GM18909 (cell line): ENCODE measurements around the gene SATB2.

Source experiments
- ATAC-seq: cut with Tn5 transposase; IDR thresholded peaks from one replicate; pipeline ENCODE4 v1.9.1; 2021; ENCODE audit warnings: mild to moderate bottlenecking; ENCODE audit not compliant: unreplicated experiment, poor library complexity

Gene SATB2

DNA sequence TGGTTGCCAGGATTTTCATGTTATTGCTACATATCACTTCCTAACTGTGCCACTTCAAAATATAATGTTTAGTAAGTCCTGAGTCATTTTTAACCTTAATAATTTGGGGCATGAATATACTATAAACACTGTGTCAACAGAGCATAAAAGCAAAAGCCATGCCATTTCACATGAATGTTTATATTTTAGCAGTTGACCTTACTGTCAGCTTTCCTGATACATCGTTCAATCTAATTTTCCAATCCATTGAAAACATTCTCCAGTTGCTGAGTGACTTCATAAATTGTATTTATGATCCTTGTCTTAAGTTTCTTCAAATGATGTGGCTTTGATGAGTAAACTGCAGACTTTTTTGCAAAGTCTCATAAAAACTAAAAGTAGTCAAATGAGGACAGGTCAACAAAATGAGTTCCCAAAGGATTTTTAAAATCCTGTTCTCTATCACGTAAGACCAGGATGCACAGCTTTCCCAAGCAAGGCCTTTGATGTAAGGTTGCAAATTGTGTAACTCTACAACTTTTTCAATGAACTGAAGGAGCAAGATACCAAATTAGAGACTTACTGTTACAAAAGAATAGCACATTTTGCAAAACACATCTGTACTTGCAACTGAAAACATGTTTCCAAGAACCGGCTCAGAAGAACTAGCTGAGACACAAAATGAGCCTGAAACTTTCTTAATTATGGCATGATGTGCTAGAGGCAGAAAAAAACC lies 117.7 kb downstream of the SATB2 start:
- no peak for ATAC-seq

DNA sequence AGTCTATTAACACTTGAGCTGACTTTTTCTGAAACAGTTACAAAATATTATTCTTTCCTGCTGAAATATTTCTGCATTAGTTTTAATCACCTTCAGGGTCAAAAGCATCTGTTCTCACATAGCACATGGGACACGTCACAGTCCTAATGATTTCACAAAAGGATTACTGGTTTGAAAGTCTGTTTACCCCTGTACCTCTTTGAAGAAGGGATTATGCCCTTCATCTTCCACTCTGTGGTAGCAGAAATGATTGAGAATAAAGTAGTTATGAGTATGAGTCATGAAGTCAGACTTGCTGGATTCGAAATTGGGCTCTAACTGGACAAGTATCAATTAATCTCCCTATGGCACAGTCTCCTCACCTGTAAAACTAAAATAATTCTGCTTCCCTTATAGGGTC lies 121.2 kb downstream of the SATB2 start:
- ATAC-seq, result no peak

DNA sequence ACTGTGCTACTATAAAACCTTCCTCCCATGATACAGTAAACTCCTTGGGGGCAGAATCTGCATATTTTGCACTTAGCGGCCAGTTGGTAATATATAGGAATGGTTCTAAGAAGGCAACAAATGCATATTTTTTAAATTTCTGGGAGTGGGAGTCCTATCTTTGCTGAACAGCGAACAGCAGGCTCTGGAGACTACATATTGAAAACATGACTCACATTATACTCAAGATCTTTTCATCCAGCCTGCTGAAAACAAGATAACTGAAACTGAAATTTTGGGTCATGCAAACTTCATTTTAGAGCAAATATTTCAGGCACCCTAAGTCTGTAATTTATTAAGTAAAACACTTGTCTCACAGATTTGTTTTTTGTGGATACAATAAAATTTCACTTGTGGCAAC lies 122.2 kb downstream of the SATB2 start:
- no peak for ATAC-seq

DNA sequence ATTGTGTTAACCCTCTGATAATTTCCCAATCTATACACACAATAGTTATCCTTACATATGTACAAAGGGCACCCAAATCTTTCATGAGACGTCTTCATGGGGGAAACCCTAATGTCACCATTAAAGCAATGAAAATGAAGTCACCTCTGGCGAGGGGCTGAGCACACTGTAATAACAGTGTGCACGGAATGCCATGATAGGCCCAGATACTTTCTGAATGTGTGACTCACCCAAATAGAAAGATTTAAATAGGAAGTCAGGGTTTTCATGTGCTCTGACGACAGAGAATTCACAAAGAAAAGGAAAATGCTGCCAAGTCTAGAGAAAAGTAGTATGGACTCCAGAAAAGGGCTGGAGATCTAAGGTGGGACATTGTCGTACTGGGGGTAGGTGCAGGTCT lies 128.3 kb downstream of the SATB2 start:
- ATAC-seq, result no peak

DNA sequence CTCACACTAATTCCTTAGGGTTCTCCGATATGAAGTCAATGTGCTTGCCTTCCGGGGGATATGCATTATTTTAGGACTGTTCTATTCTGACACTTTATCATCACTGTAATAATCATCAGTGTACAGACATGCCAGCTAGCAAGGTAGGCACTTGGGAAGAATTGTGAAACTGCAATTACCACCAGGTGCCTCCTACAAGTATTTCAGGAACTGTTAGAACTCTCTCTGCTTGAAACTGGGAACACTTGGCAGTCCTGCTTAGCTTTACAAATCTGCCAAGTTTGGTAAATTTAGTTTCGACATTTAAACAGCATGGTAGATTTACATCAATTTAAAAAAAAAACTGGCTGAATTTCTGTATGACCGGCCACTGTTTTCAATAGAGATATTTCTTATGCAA lies 128.7 kb downstream of the SATB2 start:
- no peak for ATAC-seq

DNA sequence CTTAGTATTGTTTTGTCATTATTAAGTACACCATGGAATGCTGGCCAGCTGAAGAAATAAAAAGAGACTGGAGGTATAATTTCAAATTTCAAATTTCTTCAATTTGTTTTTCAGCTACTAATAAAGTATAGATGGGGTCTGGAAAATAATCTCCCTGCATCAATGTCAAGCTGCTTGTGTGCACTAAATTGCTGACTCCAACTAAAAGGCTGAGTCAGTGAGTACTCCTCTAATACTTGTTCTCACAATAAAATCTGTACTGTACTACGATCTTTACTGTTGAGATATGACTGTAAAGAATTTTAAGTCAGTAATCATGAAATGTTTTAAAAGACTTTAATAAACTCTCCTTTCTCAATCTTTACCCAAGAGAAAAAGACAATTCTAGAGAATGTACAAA lies 131.9 kb downstream of the SATB2 start:
- no peak for ATAC-seq

DNA sequence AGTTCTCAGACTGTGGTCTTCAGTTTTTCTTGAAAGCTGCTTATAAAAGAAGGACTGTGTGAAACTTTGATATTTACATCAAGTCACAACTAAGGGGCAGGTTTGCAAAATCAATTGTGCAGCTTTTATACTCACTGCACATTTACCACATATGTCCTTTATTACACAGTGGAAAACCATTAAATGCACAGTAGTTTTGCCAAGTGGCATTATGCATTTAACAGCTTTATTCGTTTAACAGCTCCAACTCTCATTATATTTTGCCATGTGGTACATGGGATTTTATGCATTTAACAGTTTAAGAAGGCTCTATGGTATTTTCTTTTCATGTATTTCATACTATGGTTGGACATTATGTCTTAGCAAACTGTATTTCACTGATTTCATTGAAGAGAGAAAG lies 135.6 kb downstream of the SATB2 start:
- no peak for ATAC-seq

DNA sequence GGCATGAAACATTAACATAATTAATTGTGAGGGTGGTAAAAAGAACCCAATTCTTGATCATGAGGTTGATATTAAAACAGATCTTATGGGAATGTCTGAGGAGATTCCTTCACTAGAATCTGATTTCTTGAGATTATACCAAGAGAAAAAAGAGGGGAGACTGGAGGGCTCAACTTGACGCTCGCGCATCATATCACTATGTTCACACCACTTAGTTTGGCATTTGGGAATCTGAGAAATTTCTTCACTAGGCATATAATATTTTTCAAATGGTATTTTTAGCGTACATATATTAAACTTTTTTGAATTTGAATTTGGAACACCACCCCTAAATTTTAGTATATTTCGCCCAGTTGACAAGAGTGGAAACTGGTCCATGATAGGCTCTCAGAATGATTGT lies 140.1 kb downstream of the SATB2 start:
- no peak for ATAC-seq

DNA sequence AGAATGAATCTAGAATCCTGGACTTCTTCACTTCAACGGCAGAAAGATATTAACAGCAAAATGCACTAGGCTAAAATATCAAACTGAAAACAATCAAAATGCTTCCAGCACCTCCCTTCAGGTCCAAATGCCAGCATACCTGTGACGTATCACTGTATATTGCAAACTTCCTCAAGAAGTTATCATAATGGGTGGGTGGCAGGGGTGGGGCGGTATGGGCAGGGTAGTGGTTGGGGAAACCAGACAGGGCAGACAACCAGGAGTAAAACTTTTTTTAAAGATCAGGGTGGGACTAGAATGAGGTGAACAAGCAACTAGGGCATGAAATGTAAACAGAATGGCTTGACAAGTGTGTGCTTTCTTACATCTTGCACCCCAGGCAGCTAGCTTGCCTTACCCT lies 140.9 kb downstream of the SATB2 start:
- ATAC-seq, result no peak

DNA sequence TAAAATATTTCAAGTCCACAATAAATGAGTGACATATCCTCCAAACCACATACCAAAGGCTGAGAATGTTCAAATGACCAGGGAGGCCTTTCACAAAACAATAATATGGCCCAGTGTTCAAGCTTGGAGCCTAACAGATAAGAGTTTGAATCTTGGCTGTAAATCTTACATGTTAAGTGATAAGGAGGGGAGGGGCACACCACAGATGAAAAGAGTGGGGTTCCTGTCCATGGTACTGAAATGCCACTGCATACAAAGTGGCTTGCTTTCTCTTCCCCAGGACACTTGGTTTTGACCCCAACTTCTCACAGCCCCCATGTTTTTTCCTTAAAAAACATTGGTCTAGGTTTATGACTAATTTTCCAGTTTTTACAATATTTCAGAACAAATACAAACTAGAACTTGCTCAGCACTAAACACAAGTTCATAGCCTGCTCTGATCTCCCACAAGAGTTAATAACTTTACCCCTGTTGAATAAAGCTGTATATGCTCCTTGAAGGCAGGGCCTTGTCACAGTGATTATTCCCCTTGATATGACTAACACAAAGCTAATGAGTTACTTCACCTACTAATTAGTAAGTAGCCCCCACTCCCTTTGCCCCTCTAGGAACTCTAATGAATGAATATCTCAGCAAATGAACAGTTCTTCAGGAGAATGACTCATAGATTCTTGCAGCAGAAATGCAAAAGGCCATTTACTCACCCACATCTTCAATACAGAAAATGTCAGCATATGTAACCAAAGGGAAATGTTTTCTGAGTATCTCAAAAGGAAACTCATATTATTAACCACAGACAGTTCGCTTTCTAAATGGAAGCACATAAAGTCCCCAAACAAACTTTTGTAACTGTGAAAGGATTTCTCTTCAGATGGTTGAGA lies 142.2 kb downstream of the SATB2 start:
- no peak for ATAC-seq

DNA sequence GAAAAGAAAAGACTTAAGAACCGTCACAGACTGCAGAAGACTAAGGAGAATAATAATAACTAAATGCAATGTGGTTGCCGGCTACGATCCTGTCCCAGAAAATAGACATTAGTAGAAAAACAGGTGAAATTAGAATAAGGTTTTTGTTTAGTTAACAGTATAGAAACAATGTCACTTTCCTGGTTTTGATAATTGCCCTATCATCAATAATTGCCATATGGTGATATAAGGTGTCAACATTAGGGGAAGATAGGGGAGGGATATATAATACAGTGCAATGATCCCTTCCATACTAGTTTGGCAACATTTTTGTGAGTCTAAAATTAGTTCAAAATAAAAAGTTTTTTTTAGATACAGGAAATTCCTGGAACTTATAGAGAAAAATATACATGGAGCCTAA lies 144.8 kb downstream of the SATB2 start:
- no peak for ATAC-seq

DNA sequence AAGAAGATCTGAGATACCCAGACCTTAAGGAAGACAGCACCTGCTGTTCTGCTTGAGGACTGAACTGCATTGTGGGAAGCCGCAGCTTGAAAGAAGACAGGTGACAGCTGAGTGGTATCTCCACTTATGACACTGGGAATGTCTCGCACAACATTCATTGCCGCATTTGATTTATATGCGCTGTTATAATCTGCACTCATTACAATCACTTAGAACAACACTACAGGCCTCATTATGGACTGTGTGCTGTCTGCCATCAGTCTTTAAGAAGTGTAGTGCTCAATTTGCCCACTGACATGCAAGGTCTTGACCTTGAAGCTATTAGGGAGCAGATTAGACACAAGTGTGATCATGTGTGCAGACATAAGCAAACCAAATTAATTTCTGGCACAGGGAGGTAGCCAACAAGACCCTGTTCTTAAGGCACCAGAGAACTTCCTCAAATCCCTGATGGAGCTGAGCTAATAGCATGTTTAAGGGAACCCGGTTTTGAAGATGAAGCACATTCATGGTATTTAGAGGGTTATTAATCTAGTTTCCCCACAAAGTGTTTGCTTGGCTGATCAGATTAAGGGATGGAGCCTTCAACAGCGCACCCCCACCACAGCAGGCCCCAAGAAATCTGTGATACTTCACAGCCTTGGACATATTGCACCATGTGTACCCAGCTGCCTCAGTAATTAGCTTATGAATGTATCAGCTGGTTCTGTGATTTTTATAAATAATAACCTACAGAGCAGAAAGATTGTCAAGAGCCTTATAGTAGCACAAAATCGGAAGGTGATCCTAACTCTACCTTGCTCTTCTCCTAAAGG lies 146.8 kb downstream of the SATB2 start:
- ATAC-seq, result no peak

DNA sequence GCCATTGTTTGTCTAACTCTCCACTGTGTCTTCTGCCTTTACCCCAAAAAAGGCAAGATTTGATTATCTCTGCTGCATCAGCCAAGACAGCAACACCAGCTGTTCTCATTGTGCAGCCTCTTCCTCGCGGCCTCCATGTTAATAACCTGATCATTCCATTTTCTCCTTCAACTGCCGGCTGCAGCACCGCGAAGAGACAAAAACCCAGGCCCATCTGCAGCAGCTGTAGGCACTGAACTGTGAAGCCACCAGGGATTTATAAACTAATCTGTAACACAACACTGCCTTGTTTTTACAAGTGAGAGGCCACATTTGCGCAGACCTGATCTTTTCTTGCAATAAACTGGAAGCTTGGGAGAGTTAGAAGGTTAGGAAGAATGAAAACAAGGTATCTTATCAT lies 147.8 kb downstream of the SATB2 start:
- ATAC-seq, result no peak

DNA sequence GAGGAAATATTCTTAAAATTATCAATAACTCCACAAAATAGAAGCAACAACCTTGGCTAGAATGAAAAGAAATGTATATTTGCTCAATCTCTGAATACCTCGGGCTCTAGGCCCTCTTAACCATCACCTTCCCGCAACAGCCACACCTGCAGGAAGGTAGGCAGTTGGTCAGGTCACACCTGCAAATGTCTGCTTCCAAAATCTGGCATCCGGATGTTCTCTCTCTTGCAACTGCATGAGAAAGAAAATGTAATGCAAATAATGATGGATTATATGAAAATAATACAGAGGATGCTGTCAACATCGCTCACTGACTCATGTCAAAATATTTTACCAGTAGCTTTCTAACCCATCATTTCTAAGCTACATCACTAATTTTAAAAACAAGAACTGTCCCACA lies 148.3 kb downstream of the SATB2 start:
- no peak for ATAC-seq

DNA sequence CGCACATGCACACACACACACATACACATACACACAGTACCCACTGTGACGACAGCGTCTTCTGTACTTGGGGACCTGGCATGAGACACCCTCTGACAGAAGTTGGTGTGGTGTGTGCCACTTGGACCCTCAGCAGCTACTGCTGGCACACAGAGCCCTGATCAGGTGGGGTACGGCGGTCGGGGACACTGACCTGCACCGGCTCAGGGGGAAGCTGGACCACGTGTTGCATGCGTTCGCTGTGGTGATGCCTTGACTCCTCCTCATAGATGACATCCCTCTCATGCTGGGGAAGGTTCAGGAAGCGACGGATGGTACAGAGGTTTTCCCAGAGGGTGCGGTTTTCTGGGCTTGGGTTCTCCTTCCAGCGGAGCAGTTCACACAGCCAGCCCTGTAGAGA lies 149.2 kb downstream of the SATB2 start:
- no peak for ATAC-seq

DNA sequence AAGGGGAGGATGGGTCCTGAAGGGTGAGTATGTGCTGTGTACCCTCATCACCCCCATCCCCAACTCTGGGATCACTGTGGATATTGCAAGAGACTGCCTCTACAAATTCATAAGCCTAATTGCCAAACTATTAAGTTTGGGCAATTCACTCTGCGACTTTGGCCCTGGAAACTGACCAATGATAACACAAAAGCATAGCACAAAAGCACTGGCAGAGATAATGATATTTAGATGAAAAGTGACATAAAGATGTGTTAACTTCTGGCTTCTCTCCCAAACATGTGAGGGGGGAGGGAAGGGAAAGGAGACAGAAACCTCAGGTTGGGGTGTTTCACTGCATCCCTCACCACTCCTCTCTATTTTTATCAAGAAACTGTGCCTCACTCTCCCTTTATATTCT lies 150.3 kb downstream of the SATB2 start:
- ATAC-seq, result no peak

DNA sequence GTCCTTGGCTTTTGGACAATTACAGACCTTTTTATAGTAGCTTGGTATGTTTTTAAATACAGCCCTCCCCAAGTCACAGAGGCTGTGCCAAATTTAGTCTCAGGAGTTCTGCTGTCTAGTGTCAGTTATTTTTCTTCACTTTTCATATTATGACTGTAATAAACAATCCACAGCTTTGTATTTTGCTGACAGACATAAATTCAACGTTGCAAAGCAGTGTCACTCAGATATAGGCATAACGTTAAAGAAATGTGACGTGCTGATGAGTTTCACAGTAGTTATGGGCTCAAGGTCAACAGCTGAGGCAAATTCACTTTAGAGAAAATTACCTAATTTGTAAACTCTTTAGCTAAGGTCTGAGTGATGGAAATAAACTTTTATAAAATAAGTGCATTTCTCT lies 151.6 kb downstream of the SATB2 start:
- ATAC-seq, result no peak

DNA sequence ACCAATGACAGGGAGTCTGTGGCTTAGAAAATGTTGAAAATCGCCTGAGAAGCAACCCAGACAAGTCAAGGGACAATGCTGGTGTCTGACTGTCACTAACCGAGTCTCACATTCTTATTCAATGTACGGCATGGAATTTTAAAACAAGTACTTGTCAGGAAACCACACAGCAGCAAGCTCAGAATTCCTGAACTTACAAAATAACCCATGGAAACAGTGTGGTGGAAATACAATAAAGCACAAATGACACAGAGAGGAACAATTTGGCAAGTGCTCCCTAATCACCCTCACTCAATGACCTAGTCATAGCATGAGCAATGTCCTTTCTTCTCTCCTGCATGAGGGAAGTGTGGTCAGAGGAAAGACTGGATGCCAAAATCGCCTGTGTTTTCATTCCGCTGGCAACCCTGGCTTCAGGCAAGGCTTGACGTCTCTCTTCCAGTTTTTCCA lies 154.0 kb downstream of the SATB2 start:
- no peak for ATAC-seq

DNA sequence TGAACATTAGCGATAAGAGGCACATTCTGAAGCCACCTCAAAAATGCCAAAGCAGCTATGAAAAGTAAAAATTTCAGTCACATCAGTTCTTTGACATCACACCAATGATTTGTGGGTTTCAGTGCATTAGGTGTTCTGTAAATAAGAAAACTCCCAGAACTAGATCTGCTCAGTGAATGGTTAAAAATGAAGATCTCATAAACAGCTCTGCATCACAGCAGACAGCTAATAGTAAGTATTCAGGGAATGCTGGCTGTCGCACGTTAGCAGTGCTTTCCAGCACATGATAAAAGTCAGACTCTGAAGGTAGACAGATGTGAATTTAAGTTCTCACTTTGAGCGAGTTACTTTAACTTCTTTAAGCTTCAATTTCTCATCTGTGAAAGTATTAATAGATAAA lies 154.9 kb downstream of the SATB2 start:
- no peak for ATAC-seq

DNA sequence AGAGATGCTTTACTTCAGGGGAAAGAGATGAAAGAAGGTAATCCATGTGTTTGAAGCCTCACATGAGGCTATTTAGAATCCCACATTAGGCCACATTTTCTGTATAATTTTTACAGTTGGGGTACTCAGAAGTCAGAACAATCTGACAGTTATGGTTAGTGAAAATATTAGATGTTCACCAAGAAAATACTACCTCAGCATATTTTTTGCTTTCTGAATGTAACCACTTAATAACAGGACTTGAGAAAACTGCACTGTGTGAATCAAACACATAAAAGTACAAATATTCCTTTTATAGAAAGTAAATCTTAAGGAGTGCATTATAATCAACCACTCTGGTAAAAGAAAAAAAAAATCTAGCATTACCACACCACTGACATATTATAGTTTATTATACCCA lies 169.3 kb downstream of the SATB2 start:
- ATAC-seq, result no peak

DNA sequence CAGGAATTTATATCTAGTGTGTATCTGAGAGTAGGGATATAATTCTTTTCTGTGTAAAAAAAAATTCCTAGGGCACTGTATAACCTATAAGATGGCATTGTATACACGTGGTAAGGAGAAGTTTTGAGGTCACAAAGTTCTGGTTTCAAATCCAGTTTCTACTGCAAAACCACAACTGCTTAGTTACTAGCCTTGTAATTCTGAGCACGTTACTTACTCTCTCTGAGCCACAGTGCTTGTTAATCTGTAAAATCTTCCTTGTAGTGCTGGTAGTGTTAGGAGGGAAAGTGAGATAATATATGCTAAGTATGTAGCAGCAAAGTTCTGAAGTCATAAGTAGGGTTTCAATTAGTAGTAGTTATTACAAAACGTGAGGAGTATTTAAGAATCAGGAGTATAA lies 175.4 kb downstream of the SATB2 start:
- no peak for ATAC-seq
